ENCODE results near the gene LSAMP. TPM values are rescaled to one million over a fixed set of nuclear protein-coding genes. Genes with fewer than 3 reads are reported as not detected.

Gene LSAMP
- total RNA-seq, 1 experiment from 2014 or later, result 5.7 TPM

DNA sequence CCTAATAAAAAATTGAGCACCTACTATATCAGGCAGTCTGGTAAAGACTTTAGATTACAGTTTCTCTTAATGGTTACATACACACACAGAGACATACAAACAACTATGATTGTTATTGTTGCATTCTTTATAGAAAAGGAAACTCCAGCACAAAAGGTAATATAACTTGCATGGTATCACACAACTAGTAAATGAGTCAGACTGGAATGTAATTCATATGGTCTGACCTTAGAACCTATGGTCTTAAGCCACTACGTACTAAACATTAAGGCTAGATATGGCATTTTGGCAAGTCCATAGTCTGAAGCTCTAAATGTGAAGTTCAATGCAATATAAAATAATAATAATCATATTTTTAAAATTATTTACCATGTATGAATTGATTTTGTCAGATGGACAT lies 380.6 kb downstream of the LSAMP start (continued):
- TF ChIP-seq, protein P1, sequence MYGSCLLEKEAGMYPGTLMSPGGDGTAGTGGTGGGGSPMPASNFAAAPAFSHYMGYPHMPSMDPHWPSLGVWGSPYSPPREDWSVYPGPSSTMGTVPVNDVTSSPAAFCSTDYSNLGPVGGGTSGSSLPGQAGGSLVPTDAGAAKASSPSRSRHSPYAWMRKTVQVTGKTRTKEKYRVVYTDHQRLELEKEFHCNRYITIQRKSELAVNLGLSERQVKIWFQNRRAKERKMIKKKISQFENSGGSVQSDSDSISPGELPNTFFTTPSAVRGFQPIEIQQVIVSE (CRISPR knock-in tag; IDR thresholded peaks at IDR 0.05; ENCODE audit: borderline replicate concordance), result no peak
- TF ChIP-seq SMAD4 (CRISPR knock-in tag; IDR thresholded peaks at IDR 0.05) (no peak), FOXJ3 (CRISPR knock-in tag; IDR thresholded peaks at IDR 0.05; ENCODE audit: borderline replicate concordance) (no peak), HMGA2 (CRISPR knock-in tag; IDR thresholded peaks at IDR 0.05) (no peak), GABPB1 (CRISPR knock-in tag; IDR thresholded peaks at IDR 0.05) (no peak), FOXK1 (CRISPR knock-in tag; IDR thresholded peaks at IDR 0.05) (no peak), JAZF1 (CRISPR knock-in tag; IDR thresholded peaks at IDR 0.05) (no peak)
- TF ChIP-seq, protein P2, sequence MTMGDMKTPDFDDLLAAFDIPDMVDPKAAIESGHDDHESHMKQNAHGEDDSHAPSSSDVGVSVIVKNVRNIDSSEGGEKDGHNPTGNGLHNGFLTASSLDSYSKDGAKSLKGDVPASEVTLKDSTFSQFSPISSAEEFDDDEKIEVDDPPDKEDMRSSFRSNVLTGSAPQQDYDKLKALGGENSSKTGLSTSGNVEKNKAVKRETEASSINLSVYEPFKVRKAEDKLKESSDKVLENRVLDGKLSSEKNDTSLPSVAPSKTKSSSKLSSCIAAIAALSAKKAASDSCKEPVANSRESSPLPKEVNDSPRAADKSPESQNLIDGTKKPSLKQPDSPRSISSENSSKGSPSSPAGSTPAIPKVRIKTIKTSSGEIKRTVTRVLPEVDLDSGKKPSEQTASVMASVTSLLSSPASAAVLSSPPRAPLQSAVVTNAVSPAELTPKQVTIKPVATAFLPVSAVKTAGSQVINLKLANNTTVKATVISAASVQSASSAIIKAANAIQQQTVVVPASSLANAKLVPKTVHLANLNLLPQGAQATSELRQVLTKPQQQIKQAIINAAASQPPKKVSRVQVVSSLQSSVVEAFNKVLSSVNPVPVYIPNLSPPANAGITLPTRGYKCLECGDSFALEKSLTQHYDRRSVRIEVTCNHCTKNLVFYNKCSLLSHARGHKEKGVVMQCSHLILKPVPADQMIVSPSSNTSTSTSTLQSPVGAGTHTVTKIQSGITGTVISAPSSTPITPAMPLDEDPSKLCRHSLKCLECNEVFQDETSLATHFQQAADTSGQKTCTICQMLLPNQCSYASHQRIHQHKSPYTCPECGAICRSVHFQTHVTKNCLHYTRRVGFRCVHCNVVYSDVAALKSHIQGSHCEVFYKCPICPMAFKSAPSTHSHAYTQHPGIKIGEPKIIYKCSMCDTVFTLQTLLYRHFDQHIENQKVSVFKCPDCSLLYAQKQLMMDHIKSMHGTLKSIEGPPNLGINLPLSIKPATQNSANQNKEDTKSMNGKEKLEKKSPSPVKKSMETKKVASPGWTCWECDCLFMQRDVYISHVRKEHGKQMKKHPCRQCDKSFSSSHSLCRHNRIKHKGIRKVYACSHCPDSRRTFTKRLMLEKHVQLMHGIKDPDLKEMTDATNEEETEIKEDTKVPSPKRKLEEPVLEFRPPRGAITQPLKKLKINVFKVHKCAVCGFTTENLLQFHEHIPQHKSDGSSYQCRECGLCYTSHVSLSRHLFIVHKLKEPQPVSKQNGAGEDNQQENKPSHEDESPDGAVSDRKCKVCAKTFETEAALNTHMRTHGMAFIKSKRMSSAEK (CRISPR knock-in tag; IDR thresholded peaks at IDR 0.05; ENCODE audit: borderline replicate concordance), result no peak
- TF ChIP-seq, protein P3, sequence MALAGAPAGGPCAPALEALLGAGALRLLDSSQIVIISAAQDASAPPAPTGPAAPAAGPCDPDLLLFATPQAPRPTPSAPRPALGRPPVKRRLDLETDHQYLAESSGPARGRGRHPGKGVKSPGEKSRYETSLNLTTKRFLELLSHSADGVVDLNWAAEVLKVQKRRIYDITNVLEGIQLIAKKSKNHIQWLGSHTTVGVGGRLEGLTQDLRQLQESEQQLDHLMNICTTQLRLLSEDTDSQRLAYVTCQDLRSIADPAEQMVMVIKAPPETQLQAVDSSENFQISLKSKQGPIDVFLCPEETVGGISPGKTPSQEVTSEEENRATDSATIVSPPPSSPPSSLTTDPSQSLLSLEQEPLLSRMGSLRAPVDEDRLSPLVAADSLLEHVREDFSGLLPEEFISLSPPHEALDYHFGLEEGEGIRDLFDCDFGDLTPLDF (CRISPR knock-in tag; IDR thresholded peaks at IDR 0.05), result no peak
- TF ChIP-seq, protein P4, sequence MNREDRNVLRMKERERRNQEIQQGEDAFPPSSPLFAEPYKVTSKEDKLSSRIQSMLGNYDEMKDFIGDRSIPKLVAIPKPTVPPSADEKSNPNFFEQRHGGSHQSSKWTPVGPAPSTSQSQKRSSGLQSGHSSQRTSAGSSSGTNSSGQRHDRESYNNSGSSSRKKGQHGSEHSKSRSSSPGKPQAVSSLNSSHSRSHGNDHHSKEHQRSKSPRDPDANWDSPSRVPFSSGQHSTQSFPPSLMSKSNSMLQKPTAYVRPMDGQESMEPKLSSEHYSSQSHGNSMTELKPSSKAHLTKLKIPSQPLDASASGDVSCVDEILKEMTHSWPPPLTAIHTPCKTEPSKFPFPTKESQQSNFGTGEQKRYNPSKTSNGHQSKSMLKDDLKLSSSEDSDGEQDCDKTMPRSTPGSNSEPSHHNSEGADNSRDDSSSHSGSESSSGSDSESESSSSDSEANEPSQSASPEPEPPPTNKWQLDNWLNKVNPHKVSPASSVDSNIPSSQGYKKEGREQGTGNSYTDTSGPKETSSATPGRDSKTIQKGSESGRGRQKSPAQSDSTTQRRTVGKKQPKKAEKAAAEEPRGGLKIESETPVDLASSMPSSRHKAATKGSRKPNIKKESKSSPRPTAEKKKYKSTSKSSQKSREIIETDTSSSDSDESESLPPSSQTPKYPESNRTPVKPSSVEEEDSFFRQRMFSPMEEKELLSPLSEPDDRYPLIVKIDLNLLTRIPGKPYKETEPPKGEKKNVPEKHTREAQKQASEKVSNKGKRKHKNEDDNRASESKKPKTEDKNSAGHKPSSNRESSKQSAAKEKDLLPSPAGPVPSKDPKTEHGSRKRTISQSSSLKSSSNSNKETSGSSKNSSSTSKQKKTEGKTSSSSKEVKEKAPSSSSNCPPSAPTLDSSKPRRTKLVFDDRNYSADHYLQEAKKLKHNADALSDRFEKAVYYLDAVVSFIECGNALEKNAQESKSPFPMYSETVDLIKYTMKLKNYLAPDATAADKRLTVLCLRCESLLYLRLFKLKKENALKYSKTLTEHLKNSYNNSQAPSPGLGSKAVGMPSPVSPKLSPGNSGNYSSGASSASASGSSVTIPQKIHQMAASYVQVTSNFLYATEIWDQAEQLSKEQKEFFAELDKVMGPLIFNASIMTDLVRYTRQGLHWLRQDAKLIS (CRISPR knock-in tag; IDR thresholded peaks at IDR 0.05; ENCODE audit: borderline replicate concordance), result no peak
- TF ChIP-seq, protein P5, sequence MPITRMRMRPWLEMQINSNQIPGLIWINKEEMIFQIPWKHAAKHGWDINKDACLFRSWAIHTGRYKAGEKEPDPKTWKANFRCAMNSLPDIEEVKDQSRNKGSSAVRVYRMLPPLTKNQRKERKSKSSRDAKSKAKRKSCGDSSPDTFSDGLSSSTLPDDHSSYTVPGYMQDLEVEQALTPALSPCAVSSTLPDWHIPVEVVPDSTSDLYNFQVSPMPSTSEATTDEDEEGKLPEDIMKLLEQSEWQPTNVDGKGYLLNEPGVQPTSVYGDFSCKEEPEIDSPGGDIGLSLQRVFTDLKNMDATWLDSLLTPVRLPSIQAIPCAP (CRISPR knock-in tag; IDR thresholded peaks at IDR 0.05), result no peak
- TF ChIP-seq, protein P6, sequence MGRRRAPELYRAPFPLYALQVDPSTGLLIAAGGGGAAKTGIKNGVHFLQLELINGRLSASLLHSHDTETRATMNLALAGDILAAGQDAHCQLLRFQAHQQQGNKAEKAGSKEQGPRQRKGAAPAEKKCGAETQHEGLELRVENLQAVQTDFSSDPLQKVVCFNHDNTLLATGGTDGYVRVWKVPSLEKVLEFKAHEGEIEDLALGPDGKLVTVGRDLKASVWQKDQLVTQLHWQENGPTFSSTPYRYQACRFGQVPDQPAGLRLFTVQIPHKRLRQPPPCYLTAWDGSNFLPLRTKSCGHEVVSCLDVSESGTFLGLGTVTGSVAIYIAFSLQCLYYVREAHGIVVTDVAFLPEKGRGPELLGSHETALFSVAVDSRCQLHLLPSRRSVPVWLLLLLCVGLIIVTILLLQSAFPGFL (CRISPR knock-in tag; IDR thresholded peaks at IDR 0.05; ENCODE audit: borderline replicate concordance), result no peak

DNA sequence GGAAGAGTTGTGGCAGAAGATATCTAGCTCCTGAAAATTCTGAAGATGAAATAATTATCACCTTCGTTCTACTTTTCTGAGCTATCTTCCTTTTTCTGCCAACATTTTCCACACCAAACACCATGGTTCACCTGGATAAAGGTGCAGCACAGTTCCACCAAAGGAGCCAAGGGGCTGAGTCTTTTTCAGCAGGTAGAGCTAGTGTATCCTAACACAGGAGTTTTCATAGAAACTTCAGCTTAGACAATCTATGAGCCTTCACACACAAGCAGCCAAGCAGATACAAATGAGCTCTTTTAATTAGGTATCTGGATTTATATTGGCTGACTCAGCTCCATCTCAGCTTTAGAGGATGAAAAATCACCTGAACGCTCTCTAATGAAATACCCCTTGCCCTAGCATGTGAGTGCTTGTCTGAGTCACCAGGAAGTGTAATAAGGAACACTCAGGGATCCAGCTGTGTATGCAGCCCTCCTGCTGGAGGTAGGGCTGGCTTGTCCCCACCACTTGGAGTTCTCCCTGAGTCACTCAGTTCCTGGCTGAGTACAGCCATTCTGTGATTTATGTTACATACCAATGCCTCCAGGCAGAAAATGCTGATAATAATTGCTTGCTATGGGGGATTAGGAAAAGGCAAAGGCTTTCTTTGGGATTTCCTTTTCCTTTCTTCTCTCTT lies 385.7 kb downstream of the LSAMP start:
- ChIA-PET POLR2A (no interaction called here), CTCF (interaction anchor here (0.6 to 1.2 kb wide), 3 partner anchors 24 to 394 kb away, joined by 3 to 7 read pairs (median 3); no protein-coding TSS in a partner anchor)
- H3K4me3 Mint-ChIP-seq, result no peak overlapping the region
- H3K36me3 Mint-ChIP-seq, result no peaks in the 10 kb centered on the region
- ATAC-seq, result peak; percentile 99
- H3K27me3 Mint-ChIP-seq (ENCODE audit: low read depth), result no peaks in the 10 kb centered on the region
- no peaks in the 10 kb centered on the region for H3K9me3 Mint-ChIP-seq
- H3K27ac Mint-ChIP-seq, result no peak overlapping the region
- peaks cover 13% of the 10 kb centered on the region for H3K4me1 Mint-ChIP-seq
- peak; percentile 34 for DNase-seq (ENCODE audit: low spot score)
- TF ChIP-seq, protein P7, sequence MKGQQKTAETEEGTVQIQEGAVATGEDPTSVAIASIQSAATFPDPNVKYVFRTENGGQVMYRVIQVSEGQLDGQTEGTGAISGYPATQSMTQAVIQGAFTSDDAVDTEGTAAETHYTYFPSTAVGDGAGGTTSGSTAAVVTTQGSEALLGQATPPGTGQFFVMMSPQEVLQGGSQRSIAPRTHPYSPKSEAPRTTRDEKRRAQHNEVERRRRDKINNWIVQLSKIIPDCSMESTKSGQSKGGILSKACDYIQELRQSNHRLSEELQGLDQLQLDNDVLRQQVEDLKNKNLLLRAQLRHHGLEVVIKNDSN (CRISPR knock-in tag; IDR thresholded peaks at IDR 0.05), result no peak
- TF ChIP-seq, protein P8, sequence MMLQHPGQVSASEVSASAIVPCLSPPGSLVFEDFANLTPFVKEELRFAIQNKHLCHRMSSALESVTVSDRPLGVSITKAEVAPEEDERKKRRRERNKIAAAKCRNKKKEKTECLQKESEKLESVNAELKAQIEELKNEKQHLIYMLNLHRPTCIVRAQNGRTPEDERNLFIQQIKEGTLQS (CRISPR knock-in tag; conservative IDR thresholded peaks at IDR 0.05), result no peak
- TF ChIP-seq TEAD1 (CRISPR knock-in tag; IDR thresholded peaks at IDR 0.05), result peak; percentile 45; the same call in 1 of the 2 replicates
- peak; percentile 61; the same call in 1 of the 2 replicates for TF ChIP-seq ETV6 (CRISPR knock-in tag; IDR thresholded peaks at IDR 0.05)
- peak; percentile 23; the same call in 1 of the 2 replicates for TF ChIP-seq ZNF423 (CRISPR knock-in tag; IDR thresholded peaks at IDR 0.05)
- TF ChIP-seq, protein P9, sequence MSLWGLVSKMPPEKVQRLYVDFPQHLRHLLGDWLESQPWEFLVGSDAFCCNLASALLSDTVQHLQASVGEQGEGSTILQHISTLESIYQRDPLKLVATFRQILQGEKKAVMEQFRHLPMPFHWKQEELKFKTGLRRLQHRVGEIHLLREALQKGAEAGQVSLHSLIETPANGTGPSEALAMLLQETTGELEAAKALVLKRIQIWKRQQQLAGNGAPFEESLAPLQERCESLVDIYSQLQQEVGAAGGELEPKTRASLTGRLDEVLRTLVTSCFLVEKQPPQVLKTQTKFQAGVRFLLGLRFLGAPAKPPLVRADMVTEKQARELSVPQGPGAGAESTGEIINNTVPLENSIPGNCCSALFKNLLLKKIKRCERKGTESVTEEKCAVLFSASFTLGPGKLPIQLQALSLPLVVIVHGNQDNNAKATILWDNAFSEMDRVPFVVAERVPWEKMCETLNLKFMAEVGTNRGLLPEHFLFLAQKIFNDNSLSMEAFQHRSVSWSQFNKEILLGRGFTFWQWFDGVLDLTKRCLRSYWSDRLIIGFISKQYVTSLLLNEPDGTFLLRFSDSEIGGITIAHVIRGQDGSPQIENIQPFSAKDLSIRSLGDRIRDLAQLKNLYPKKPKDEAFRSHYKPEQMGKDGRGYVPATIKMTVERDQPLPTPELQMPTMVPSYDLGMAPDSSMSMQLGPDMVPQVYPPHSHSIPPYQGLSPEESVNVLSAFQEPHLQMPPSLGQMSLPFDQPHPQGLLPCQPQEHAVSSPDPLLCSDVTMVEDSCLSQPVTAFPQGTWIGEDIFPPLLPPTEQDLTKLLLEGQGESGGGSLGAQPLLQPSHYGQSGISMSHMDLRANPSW (CRISPR knock-in tag; conservative IDR thresholded peaks at IDR 0.05; ENCODE audit: low read depth), result no peak
- TF ChIP-seq ATF1 (CRISPR knock-in tag; IDR thresholded peaks at IDR 0.05), result no peak
